ENCODE results near the gene IL15RA. TPM values are rescaled to one million over a fixed set of nuclear protein-coding genes. Genes with fewer than 3 reads are reported as not detected.
A peak's percentile ranks its signal among the peaks of the same experiment; 100 is the strongest.

IL15RA gene
- total RNA-seq, 4 donors from 2014 or later: 7.1 to 15.6 (median 11.0) TPM

DNA sequence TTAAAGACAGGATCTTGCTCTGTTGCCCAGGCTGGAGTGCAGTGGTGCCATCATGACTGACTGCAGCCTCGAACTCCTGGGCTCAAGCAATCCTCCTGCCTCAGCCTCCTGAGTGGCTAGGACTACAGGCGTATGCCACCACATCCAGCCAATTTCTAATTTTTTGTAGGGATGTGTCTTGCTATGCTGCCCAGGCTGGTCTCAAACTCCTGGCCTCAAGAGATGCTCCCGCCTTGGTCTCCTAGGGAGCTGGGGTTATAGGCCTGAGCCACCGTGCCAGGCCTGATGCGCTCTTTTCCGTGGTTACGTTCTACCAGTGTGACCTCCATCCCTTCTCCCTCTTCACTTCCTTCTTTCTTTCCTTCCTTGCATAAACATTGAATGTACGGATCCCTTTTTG lies 34.2 kb upstream of the IL15RA start:
- Histone ChIP-seq H3K4me3 (no peak overlapping the region), H3K27ac (no peak overlapping the region), H3K9me3 (peaks cover 0 to 12% (median 6%) of the 10 kb centered on the region in 3 donors), H3K27me3 (no peaks in the 10 kb centered on the region), H3K36me3 (no peaks in the 10 kb centered on the region), H3K4me1 (peaks cover 0 to 29% (median 3%) of the 10 kb centered on the region in 3 donors)
- no peak for TF ChIP-seq POLR2A (IDR thresholded peaks at IDR 0.05)
- TF ChIP-seq, protein P1, sequence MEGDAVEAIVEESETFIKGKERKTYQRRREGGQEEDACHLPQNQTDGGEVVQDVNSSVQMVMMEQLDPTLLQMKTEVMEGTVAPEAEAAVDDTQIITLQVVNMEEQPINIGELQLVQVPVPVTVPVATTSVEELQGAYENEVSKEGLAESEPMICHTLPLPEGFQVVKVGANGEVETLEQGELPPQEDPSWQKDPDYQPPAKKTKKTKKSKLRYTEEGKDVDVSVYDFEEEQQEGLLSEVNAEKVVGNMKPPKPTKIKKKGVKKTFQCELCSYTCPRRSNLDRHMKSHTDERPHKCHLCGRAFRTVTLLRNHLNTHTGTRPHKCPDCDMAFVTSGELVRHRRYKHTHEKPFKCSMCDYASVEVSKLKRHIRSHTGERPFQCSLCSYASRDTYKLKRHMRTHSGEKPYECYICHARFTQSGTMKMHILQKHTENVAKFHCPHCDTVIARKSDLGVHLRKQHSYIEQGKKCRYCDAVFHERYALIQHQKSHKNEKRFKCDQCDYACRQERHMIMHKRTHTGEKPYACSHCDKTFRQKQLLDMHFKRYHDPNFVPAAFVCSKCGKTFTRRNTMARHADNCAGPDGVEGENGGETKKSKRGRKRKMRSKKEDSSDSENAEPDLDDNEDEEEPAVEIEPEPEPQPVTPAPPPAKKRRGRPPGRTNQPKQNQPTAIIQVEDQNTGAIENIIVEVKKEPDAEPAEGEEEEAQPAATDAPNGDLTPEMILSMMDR (IDR thresholded peaks at IDR 0.05): no peak
- WGBS, 2 donors: 89 to 90% methylated on average over 8 of the region's 8 CpGs
- intact Hi-C loops (cut with DNase I): no loop called here
- no peak for DNase-seq

DNA sequence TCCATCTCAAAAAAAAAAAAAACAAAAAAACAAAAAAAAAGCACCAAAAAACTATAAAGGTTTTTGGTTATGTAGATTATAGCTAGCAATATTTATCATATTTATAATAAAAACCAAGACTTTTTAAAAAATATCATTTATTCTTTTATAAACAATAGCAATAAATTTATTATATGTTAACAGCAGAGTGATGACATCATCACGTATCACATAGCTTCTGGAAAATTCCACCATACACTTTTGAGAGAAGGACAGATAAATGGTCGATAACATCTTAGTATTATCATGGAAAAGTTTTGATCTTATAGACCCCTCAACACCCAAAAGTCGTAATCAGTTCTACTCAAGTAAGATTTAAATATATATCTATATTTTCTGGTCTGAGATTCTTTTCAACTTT lies 33.2 kb upstream of the IL15RA start:
- no peak for TF ChIP-seq POLR2A (IDR thresholded peaks at IDR 0.05)
- TF ChIP-seq, protein P1 (IDR thresholded peaks at IDR 0.05): no peak
- Histone ChIP-seq H3K4me1 (peaks cover 0 to 29% (median 3%) of the 10 kb centered on the region in 3 donors), H3K36me3 (no peaks in the 10 kb centered on the region), H3K4me3 (no peak overlapping the region), H3K27ac (no peak overlapping the region), H3K9me3 (peaks cover 0 to 12% (median 6%) of the 10 kb centered on the region in 3 donors), H3K27me3 (no peaks in the 10 kb centered on the region)
- intact Hi-C loops (cut with DNase I): no loop called here
- DNase-seq: no peak
- 87% methylated on average over 3 of the region's 3 CpGs for WGBS, 2 donors

DNA sequence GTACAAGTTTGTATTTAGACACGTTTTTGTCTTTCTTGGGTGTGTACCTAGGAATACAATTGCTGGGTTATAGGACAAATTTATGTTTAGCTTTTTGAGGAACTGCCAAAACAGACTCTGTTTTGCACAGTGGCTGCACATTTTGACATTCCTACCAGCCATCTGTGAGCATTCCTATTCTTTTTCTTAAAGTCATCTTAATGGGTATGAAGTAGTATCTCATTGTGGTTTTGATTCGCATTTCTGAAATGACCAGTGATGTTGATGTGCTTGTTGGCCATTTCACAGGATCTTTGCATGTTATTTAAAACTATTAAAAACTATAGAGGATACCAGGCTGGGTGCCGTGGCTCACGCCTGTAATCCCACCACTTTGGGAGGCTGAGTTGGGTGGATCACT lies 32.6 kb upstream of the IL15RA start:
- Histone ChIP-seq H3K27me3 (no peaks in the 10 kb centered on the region), H3K4me1 (peaks cover 0 to 29% (median 3%) of the 10 kb centered on the region in 3 donors), H3K4me3 (no peak overlapping the region), H3K36me3 (no peaks in the 10 kb centered on the region), H3K9me3 (peaks cover 0 to 12% (median 6%) of the 10 kb centered on the region in 3 donors), H3K27ac (no peak overlapping the region)
- intact Hi-C loops (cut with DNase I): no loop called here
- 81 to 82% methylated on average over 4 of the region's 4 CpGs for WGBS, 2 donors
- DNase-seq: no peak
- no peak for TF ChIP-seq POLR2A (IDR thresholded peaks at IDR 0.05)
- TF ChIP-seq, protein P1 (IDR thresholded peaks at IDR 0.05): no peak

GRCh38 chr10:6009150-6009549 lies 31.8 kb upstream of the IL15RA start:
- no peaks in the 10 kb centered on the region for H3K36me3 ChIP-seq
- H3K9me3 ChIP-seq: peaks cover 0 to 12% (median 6%) of the 10 kb centered on the region in 3 donors
- peak overlapping the region; percentile 6 to 70 (median 38) for H3K27ac ChIP-seq
- TF ChIP-seq, protein P1 (IDR thresholded peaks at IDR 0.05): no peak
- TF ChIP-seq POLR2A (IDR thresholded peaks at IDR 0.05): no peak
- WGBS, 2 donors: 11 to 15% methylated on average over 2 of the region's 2 CpGs
- peaks cover 0 to 22% (median 3%) of the 10 kb centered on the region in 3 donors for H3K4me1 ChIP-seq
- DNase-seq: no peak
- H3K27me3 ChIP-seq: no peaks in the 10 kb centered on the region
- intact Hi-C loops (cut with DNase I): no loop called here
- peak overlapping the region in 2 of 4 donors; percentile 19 to 48 for H3K4me3 ChIP-seq

- WGBS, 2 donors: 33 to 34% methylated on average over 5 of the region's 5 CpGs
- Histone ChIP-seq H3K4me3 (peak overlapping the region in 2 of 4 donors; percentile 19 to 48), H3K27ac (peak overlapping the region; percentile 6 to 70 (median 38)), H3K4me1 (peaks cover 0 to 18% (median 3%) of the 10 kb centered on the region in 3 donors), H3K9me3 (peaks cover 0 to 12% (median 6%) of the 10 kb centered on the region in 3 donors), H3K36me3 (no peaks in the 10 kb centered on the region), H3K27me3 (no peaks in the 10 kb centered on the region)
- DNase-seq: no peak
- intact Hi-C loops (cut with DNase I): no loop called here
- TF ChIP-seq, protein P1 (IDR thresholded peaks at IDR 0.05): no peak
- no peak for TF ChIP-seq POLR2A (IDR thresholded peaks at IDR 0.05)
Measured at GRCh38 chr10:6008497-6009142, 31.3 kb upstream of the IL15RA start.

Measured in esophagus squamous epithelium (tissue), 5 donors.